IMR-90 (cell line): ENCODE results near the gene COG2. TPM values are rescaled to one million over a fixed set of nuclear protein-coding genes. Genes with fewer than 3 reads are reported as not detected.
"Not testable (repeated sequence)": the region's sequence is repeated elsewhere in the genome, so short reads cannot be mapped to it uniquely, and the experiment has no call there.

Experiments used
- ATAC-seq: fragments of 200-7000 bp; cut with Tn5 transposase; 2 replicates; pipeline ENCODE4 v1.9.1; 2020; ENCODE audit warnings: low read depth, mild to moderate bottlenecking, moderate library complexity
- BruUV-seq: library from RNA; stranded (reverse); fragments of 400-500 nt; replicated peaks from 2 replicates; lab custom pipeline; 2021; lab: Mats Ljungman, UMichigan
- CTCF ChIA-PET: fragments of 300-600 bp; formaldehyde crosslinking; extraction: SDS; loops from one replicate; lab custom pipeline; 2021; ENCODE audit warnings: antibody characterized with exemption; lab: Yijun Ruan, JAX
- POLR2A ChIA-PET: fragments of 300-600 bp; sonication (Branson Sonifier 250); formaldehyde crosslinking; loops from one replicate; lab custom pipeline; 2022; ENCODE audit warnings: antibody characterized with exemption; ENCODE audit not compliant: unreplicated experiment; lab: Charles Lee
- DNase-seq: peaks from one replicate; pipeline ENCODE4 v3.0.0; 2013
- H2AFZ ChIP-seq: replicated peaks from 2 replicates; pipeline ENCODE3; 2013; ENCODE audit warnings: low read length, mild to moderate bottlenecking; ENCODE audit not compliant: poor library complexity
- H2AK5ac ChIP-seq: 2 replicates; pipeline ENCODE4 v1.6.1; 2013; ENCODE audit warnings: low read depth, low read length, inconsistent platforms
- H2AK9ac ChIP-seq: replicated peaks from 2 replicates; pipeline ENCODE3; 2013; ENCODE audit warnings: mild to moderate bottlenecking, low read depth, low read length, moderate library complexity; ENCODE audit not compliant: poor library complexity
- H2BK120ac ChIP-seq: 2 replicates; pipeline ENCODE4 v1.6.1; 2013; ENCODE audit warnings: low read depth, low read length, inconsistent platforms
- H2BK15ac ChIP-seq: 3 replicates; pipeline ENCODE4 v1.6.1; 2013; ENCODE audit warnings: low read depth, low read length, inconsistent platforms
- H2BK20ac ChIP-seq: 2 replicates; pipeline ENCODE4 v1.6.1; 2013; ENCODE audit warnings: low read depth, mild to moderate bottlenecking, inconsistent platforms, low read length, moderate library complexity
- H2BK5ac ChIP-seq: 2 replicates; pipeline ENCODE4 v1.6.1; 2013; ENCODE audit warnings: mild to moderate bottlenecking, low read depth, low read length, inconsistent platforms; ENCODE audit not compliant: poor library complexity, severe bottlenecking
- H3K14ac ChIP-seq: replicated peaks from 2 replicates; pipeline ENCODE4 v1.6.1; 2013; ENCODE audit warnings: low read depth, low read length, inconsistent platforms
- H3K18ac ChIP-seq: 2 replicates; pipeline ENCODE4 v1.6.1; 2013; ENCODE audit warnings: low read depth, low read length, control low read depth
- H3K23ac ChIP-seq: 2 replicates; pipeline ENCODE4 v1.6.1; 2013; ENCODE audit warnings: low read depth, low read length, inconsistent platforms
- H3K27ac ChIP-seq: 2 replicates; pipeline ENCODE4 v1.5.1; 2013; ENCODE audit warnings: mild to moderate bottlenecking, control low read depth, low read length; ENCODE audit not compliant: insufficient read depth
- H3K27me3 ChIP-seq: 2 replicates; pipeline ENCODE4 v1.6.1; 2013; ENCODE audit warnings: low read length; ENCODE audit not compliant: control insufficient read depth, insufficient read depth
- H3K36me3 ChIP-seq: 2 replicates; pipeline ENCODE4 v1.6.1; 2013; ENCODE audit warnings: low read length, mixed read lengths; ENCODE audit not compliant: control insufficient read depth, insufficient read depth
- H3K4ac ChIP-seq: 2 replicates; pipeline ENCODE4 v1.6.1; 2013; ENCODE audit warnings: low read depth, low read length, inconsistent platforms
- H3K4me1 ChIP-seq: 2 replicates; pipeline ENCODE4 v1.6.1; 2013; ENCODE audit warnings: low read length, mixed read lengths; ENCODE audit not compliant: control insufficient read depth, insufficient read depth
- H3K4me2 ChIP-seq: 2 replicates; pipeline ENCODE4 v1.6.1; 2013; ENCODE audit warnings: low read depth, mild to moderate bottlenecking, control low read depth, low read length, moderate library complexity
- H3K4me3 ChIP-seq: 2 replicates; pipeline ENCODE4 v1.5.1; 2013; ENCODE audit warnings: low read depth, mild to moderate bottlenecking, control low read depth, low read length, moderate library complexity; ENCODE audit not compliant: insufficient read depth
- H3K56ac ChIP-seq: 2 replicates; pipeline ENCODE4 v1.6.1; 2013; ENCODE audit warnings: low read length, inconsistent platforms; ENCODE audit not compliant: insufficient read depth; ENCODE audit errors: extremely low read depth
- H3K79me1 ChIP-seq, 2 experiments: 2 replicates each; pipeline ENCODE4 v1.6.1; 2013; ENCODE audit warnings: low read length in 2 of 2, inconsistent platforms in 1 of 2, low read depth in 1 of 2
- H3K9ac ChIP-seq: 2 replicates; pipeline ENCODE4 v1.6.1; 2013; ENCODE audit warnings: low read depth, low read length, control low read depth
- H3K9me1 ChIP-seq: 2 replicates; pipeline ENCODE4 v1.6.1; 2013; ENCODE audit warnings: low read length, inconsistent platforms; ENCODE audit not compliant: insufficient read depth
- H3K9me3 ChIP-seq: 2 replicates; pipeline ENCODE4 v1.6.1; 2013; ENCODE audit warnings: low read length; ENCODE audit not compliant: control insufficient read depth, insufficient read depth
- H4K20me1 ChIP-seq: 2 replicates; pipeline ENCODE4 v1.6.1; 2013; ENCODE audit warnings: low read length, inconsistent platforms; ENCODE audit not compliant: insufficient read depth
- H4K5ac ChIP-seq: 2 replicates; pipeline ENCODE4 v1.6.1; 2013; ENCODE audit warnings: mild to moderate bottlenecking, low read depth, low read length, control low read depth
- H4K8ac ChIP-seq, 2 experiments: 2 replicates each; pipeline ENCODE4 v1.6.1; 2013; ENCODE audit warnings: low read depth in 2 of 2, low read length in 2 of 2, control low read depth in 1 of 2, inconsistent platforms in 1 of 2
- H4K91ac ChIP-seq: 2 replicates; pipeline ENCODE4 v1.6.1; 2013; ENCODE audit warnings: low read depth, low read length, inconsistent platforms; ENCODE audit not compliant: insufficient read depth
- dilution Hi-C: fragments of 300-500 bp; cut with HindIII; formaldehyde crosslinking; loops from one replicate; pipeline ENCODE4 v1.14.3; 2018; ENCODE audit warnings: low sequenced_read_pairs; ENCODE audit not compliant: unreplicated experiment
- in situ Hi-C: fragments of 300-500 bp; cut with MboI; formaldehyde crosslinking; loops from 3 replicates; pipeline ENCODE4 v1.14.3; 2019; ENCODE audit warnings: low sequenced_read_pairs, inconsistent platforms, mixed read lengths
- intact Hi-C: fragments of 100-400 bp; cut with micrococcal nuclease; formaldehyde crosslinking; loops from 2 replicates; pipeline ENCODE4 v1.10.0; 2022
- polyA plus RNA-seq, 3 experiments: library from polyadenylated mRNA; depleted of rRNA; stranded (reverse); fragments of >200 nt; gene quantifications; 2 replicates each; pipeline ENCODE4 v1.2.3, GENCODE V29; 2012; ENCODE audit warnings: low replicate concordance in 1 of 3
- total RNA-seq: library from RNA; depleted of rRNA; stranded (reverse); fragments of >200 nt; gene quantifications from 2 replicates; pipeline ENCODE4 v1.2.3, GENCODE V29; 2012

Gene COG2
- total and polyA plus RNA-seq, 2 of the 4 experiments (the other 2 are of a cell fraction), result 9.1 to 16.7 TPM

- DNase-seq, CTCF ChIA-PET, H4K20me1 ChIP-seq, BruUV-seq, H3K27me3 ChIP-seq, H4K5ac ChIP-seq, H3K27ac ChIP-seq, H2AK9ac ChIP-seq, H2BK120ac ChIP-seq, H2AFZ ChIP-seq, H3K18ac ChIP-seq, H2BK15ac ChIP-seq, H4K8ac ChIP-seq, H2BK20ac ChIP-seq, dilution Hi-C loops, H3K14ac ChIP-seq, H2BK5ac ChIP-seq, H3K36me3 ChIP-seq, H3K79me1 ChIP-seq, H3K9ac ChIP-seq, H3K4me1 ChIP-seq, H3K4me2 ChIP-seq, ATAC-seq, H3K9me1 ChIP-seq, intact Hi-C loops, H3K23ac ChIP-seq, H3K56ac ChIP-seq, H3K4ac ChIP-seq, H2AK5ac ChIP-seq, H3K9me3 ChIP-seq, POLR2A ChIA-PET, H3K4me3 ChIP-seq, in situ Hi-C loops, H4K91ac ChIP-seq: not testable (repeated sequence)
Measured at GRCh38 chr1:230698964-230699363, 56.7 kb downstream of the COG2 start.
